ENCODE measurements around the gene AMIGO1.

AMIGO1 gene

DNA sequence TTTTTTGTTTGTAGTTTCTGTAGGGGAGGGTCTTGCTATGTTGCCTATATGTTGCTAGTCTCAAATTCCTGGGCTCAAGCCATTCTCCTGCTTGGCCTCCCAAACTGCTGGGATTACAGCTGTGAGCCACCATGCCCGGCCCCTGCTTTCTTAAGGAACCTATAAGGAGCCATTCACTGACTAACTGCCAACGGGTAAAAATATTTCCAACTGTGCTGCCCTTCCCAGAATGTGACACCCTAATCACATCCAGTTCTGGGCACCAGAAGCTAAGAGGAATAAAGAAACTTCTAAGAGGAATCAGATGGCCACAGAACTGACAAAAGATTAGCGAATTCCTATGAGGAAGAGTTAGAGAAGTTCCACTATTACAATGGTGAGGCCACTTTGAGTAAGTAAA lies 36.7 kb downstream of the AMIGO1 start:
- DNase-seq (ENCODE audit: low read depth, low spot score): no peak

DNA sequence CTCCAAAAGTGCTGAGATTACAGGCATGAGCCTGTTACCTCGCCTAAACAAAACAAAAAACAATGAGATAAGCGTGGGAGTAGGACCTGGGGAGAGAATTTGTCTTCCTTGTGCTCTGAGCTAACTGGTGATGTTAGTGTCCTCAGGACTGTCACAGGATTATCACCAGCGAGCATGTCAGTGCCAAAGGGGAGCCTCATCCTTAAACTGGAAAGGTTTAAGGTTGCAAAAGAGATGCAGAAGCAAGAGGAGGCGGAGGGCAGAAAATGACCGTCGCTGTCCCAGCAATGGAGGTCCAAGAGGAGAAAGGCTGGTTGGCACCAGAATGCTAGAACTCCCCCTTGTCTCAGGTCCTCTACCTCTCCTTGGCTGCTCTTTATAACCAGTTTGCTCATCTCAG lies 39.3 kb downstream of the AMIGO1 start:
- no peak for DNase-seq (ENCODE audit: low read depth, low spot score)
- H3K4me3 ChIP-seq (ENCODE audit: low read length): no peak overlapping the region

More for the DNA sequence above, 36.7 kb downstream of the AMIGO1 start:
- no peak overlapping the region for H3K4me3 ChIP-seq (ENCODE audit: low read length)

DNA sequence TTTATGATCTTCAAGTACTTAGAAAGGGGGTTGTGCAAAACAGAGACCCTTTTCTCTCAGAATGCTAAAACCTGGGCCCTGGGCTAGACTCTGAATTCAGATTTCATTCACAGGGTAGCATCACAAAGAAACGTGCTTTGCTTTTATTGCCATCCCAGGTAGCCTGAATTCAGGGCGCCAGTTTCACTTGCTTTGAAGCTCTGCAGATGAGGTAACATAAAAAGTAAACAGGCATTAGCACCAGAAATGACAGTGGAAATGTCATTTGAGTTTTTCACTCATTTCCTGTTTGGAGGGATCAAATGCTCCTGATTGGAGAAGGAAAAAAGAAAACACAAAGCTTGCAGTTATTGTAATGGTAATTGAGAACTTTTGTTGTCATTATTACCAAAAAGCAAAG lies 40.6 kb downstream of the AMIGO1 start:
- H3K4me3 ChIP-seq (ENCODE audit: low read length): no peak overlapping the region
- no peak for DNase-seq (ENCODE audit: low read depth, low spot score)

DNA sequence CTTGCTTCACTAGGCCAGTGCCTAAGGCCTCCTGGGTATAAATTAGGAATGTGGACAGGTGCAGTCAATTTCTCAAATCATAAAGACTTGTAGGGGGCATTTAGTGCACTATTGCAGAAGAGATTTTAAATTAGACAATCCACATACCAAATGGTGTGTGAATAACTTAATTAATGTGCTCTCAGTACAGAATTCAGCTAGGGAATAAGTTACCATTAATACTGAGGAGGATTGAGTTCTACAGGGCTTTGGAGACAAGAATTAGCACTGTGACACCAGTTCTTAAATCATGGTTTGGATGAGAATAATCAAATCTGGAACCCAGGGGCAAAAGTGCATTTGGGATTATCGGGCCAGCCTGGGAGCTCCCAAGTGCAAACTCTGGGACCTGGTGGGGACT lies 41.5 kb downstream of the AMIGO1 start:
- H3K4me3 ChIP-seq (ENCODE audit: low read length): no peak overlapping the region
- DNase-seq (ENCODE audit: low read depth, low spot score): no peak

DNA sequence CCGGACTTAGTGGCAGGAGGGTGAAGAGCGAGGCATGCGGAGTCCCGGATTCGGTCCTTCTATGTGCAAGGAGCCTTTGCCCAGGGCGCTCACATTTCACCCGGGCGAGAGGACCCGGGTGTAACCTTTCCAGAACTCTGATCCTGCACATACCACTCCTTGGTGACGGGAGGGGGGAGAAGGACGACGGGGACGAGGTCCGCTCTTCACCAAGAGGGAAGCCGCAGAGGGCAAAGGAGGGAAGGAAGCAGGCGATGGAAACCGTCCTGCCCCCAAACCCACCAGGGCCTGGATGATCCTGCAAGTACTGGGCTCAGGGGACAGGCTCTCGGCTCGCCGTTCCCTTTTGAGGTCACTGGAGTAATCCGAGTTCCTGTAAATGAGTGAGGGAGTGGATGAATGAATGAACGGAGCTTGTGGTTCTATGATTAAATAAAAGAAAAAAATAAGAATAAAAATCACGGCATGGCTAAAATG lies 42.2 kb downstream of the AMIGO1 start:
- no peak overlapping the region for H3K4me3 ChIP-seq (ENCODE audit: low read length)
- DNase-seq (ENCODE audit: low read depth, low spot score): no peak

DNA sequence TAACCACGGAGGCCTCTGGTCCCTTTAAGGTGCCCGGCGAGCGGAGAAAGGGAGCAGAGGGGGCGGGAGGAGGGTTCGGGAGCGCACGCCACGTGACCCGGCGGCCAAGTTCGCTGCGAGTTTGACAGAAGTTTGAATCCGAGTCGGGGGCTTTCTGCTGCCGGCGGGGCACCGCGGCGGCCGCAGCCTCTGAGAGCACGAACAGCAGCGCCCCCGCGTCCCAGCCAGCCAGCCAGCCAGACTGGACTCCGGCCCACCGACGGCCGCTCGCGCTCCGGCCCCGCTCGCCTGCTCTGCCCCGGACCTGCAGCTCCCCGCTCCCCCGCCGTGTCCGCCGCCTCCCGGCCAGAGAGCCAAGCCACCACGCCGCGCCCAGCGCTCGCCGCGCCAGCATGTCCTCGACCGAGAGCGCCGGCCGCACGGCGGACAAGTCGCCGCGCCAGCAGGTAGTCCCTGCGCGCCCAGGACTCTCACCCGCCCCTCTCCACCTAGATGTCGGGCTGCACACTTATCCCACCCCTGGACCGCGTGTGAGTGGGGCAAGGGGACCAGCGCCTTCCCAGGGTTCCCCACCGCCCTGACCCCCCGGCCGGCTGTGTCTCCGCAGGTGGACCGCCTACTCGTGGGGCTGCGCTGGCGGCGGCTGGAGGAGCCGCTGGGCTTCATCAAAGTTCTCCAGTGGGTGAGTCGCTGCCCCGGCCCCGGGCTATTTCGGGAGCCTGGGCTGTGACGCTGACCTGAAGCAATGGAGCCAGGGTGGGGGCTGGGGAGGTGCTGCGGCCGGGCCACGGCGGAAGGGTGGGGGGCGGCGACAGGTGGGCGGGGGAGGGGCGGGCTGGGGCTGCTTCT lies 42.9 kb downstream of the AMIGO1 start, which contains the start of gene SYPL2:
Gene SYPL2, plus strand, starts transcription at position 95 of the 849 bp plus-strand sequence. Its CDS starts 298 bp downstream, at position 393.
- no peak within 1 kb of the TSS for H3K4me3 ChIP-seq (ENCODE audit: low read length)

DNA sequence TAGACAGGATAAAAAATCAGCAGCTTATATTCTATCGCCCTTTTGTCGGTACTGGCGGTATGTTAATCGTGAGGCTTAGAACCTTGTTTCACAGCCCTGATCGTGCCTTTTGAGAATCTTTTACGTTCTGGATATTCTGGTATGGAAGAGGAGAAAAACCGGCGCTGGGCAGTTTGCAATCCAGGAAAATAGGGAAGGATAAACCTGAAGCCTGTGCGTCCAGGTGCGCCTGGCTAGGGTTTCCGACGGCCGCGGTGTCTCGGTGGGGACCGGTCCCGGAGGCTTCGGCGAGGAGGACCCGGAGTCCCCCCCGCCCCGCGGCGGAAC lies 43.4 kb downstream of the AMIGO1 start:
- DNase-seq (ENCODE audit: low read depth, low spot score): no peak
- H3K4me3 ChIP-seq (ENCODE audit: low read length): no peak overlapping the region

More for the DNA sequence above, 42.9 kb downstream of the AMIGO1 start, which contains the start of gene SYPL2:
- no peak for DNase-seq (ENCODE audit: low read depth, low spot score)

DNA sequence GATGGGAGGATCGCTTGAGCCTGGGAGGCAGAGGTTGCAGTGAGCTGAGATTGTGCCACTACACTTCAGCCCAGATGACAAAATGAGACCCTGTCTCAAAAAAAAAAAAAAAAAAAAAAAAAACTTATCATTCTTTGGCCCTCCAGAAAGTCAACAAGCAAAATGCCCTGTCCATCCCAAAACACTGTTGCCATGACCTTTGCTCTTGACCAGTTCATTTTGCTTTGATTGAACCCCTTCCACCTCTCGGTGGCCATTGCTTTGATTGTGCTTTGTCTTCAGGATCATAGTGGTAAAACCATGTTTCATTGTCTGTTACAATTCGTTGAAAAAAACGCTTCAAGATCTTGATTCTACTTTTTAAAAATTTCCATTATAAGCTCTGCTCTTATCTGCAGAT lies 51.7 kb downstream of the AMIGO1 start:
- no peak for DNase-seq (ENCODE audit: low read depth, low spot score)

DNA sequence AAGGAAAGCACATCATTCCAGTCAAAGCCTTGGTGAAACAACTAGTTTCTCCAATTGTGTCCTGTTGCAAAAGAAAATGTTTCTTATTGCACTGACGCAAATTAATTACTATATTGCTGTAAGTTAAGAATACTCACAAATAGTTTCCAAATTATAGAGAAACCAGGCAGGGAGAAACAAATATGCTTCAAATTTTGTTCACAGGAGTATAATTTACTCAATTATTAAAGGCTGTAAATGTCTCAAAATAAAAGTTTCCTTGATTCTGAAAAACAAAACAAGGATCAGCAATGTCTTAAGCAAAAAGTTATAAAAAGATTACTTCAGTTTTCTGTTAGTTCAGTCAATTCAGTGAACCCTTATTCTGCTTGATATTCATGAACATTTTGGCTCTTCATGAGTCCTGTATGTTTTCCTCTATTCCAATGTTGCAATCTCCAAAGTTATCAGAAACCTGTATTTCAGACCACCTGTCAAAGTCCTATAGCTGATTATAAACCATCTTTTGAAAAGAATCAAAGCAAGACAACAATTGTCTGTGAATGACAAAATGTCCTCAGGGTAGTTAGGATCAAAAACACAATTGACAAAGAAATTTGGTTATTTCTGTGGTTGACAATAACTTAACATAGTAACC lies 54.9 kb downstream of the AMIGO1 start:
- H3K4me3 ChIP-seq (ENCODE audit: low read length): no peak overlapping the region
- DNase-seq (ENCODE audit: low read depth, low spot score): no peak

More for the DNA sequence above, 51.7 kb downstream of the AMIGO1 start:
- H3K4me3 ChIP-seq (ENCODE audit: low read length): no peak overlapping the region
